Measurements from ENCODE around the gene KCNAB2.

- TF ChIP-seq CTCF (IDR thresholded peaks at IDR 0.05; ENCODE audit: low read depth, low read length, poor library complexity, severe bottlenecking) (no peak), EZH2phosphoT487 (IDR thresholded peaks at IDR 0.05; ENCODE audit: borderline replicate concordance, low read length) (no peak)
Observed at GRCh38 chr1:6094246-6094645, 48.6 kb downstream of the KCNAB2 start.
